Measurements from ENCODE around the gene GPS1. TPM values are rescaled to one million over a fixed set of nuclear protein-coding genes. Genes with fewer than 3 reads are reported as not detected.

The GPS1 gene
- total and polyA plus RNA-seq, 10 donors: 61.5 to 109 (median 68.9) TPM

DNA sequence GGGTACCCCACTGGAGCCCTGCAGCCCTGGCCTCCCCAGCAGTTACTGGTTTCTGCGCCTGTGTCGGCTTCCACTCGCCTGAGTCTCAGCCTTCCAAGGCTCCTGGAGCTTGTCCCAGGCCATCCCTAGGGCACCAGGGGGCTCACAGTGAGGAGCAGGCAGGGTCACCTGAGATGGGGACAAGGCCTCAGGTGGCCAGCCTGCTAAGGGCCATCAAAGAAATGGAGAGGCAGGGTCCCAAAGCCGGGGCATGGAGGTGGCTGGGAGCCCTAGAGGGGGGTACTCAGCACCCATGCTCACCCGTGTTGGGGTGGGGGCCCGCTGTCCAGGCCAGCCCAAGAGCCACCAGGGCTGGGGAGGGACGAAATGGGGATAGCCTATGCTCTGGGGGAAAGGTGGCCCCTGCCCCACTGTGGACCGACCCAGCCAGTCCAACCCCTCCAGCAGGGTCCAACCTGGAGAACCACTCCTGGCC is 45.0 kb downstream of the GPS1 start:
- Histone ChIP-seq H3K27me3 (replicated peaks in 1 of 7) (no peaks in the 10 kb centered on the region), H3K9me3 (no peaks in the 10 kb centered on the region), H3K36me3 (peaks cover 0 to 45% (median 33%) of the 10 kb centered on the region in 6 donors), H3K4me3 (peak overlapping the region; percentile 58 to 97 (median 78)), H3K27ac (peak overlapping the region in 3 of 8 donors; percentile 96 to 99 (median 97)), H3K4me1 (peaks cover 20 to 55% (median 41%) of the 10 kb centered on the region in 6 donors)
- no peak for TF ChIP-seq CTCF (IDR thresholded peaks at IDR 0.05 in 8 of 11, conservative IDR thresholded peaks at IDR 0.05 in 3 of 11)
- no peak for TF ChIP-seq POLR2A (IDR thresholded peaks at IDR 0.05)
- TF ChIP-seq POLR2AphosphoS5 (IDR thresholded peaks at IDR 0.05): no peak
- WGBS, 5 donors: 51 to 81% (median 78%) methylated on average over 5 to 8 of the region's 8 CpGs
- intact Hi-C loops (cut with DNase I; ENCODE audit: low total_unique reads): no loop called here
- DNase-seq: no peak

DNA sequence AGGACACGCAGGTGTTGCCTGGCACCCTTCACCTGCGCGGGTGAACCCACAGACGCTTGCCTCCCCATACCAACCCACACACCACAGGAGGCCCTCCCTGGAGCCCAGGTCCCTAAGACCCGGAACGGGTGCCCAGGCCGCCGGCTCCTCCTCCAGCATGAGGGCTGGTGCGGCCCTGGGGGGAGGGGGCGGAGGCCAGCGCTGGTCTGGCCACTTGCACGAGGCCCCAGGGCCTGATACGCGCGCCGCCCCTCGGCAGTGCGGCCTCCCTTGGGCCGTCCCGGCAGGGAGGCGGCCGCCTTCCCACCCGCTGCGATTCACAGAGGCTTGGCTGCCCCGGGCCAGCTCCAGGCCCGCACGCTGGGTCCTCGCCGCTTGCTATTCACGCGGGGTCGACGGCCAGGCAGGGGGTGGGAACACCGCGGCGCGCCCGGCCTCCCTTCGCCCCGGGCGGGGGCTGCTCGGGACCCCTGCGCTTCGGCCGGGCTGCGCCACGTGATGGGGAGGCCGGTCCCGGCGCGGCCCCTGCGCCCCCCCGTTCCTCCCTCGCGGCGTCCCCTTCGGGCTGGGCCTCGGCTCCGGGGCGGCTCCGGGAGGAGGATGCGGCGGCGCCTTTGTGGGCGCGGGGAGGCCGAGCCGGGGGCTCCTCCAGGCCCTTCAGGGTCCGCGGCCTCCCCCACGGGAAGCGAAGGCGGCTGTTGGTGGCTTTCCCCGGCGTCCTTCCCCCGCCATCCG is 45.7 kb downstream of the GPS1 start:
- Histone ChIP-seq H3K27me3 (replicated peaks in 1 of 7) (no peaks in the 10 kb centered on the region), H3K4me3 (peak overlapping the region; percentile 58 to 97 (median 78)), H3K27ac (peak overlapping the region; percentile 67 to 99 (median 96)), H3K4me1 (peaks cover 20 to 60% (median 43%) of the 10 kb centered on the region in 6 donors), H3K9me3 (no peaks in the 10 kb centered on the region), H3K36me3 (peaks cover 0 to 39% (median 27%) of the 10 kb centered on the region in 6 donors)
- peak in 2 of 3 donors; percentile 44 to 58 for TF ChIP-seq POLR2AphosphoS5 (IDR thresholded peaks at IDR 0.05)
- no peak for TF ChIP-seq CTCF (IDR thresholded peaks at IDR 0.05 in 8 of 11, conservative IDR thresholded peaks at IDR 0.05 in 3 of 11)
- DNase-seq: peak; percentile 87
- intact Hi-C loops (cut with DNase I; ENCODE audit: low total_unique reads): no loop called here
- WGBS, 5 donors: 0 to 2% (median 1%) methylated on average over 23 to 77 of the region's 77 CpGs

DNA sequence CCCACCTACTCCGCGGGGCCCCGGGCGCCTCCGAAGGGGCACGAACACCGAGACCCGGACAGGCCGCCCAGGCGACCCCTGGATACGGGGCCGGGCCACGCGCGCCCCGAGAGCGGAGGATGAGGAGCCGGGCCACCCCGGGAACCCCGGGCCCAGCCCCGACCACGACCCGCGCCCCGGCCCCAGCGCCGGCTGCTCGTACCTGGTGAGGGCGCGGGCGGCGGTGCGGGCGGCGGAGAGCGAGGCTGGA is 46.1 kb downstream of the GPS1 start:
- intact Hi-C loops (cut with DNase I; ENCODE audit: low total_unique reads): no loop called here
- no peak for DNase-seq
- no peak for TF ChIP-seq POLR2A (IDR thresholded peaks at IDR 0.05)
- TF ChIP-seq POLR2AphosphoS5 (IDR thresholded peaks at IDR 0.05): no peak
- TF ChIP-seq CTCF (IDR thresholded peaks at IDR 0.05 in 8 of 11, conservative IDR thresholded peaks at IDR 0.05 in 3 of 11): no peak
- Histone ChIP-seq H3K27me3 (replicated peaks in 1 of 7) (no peaks in the 10 kb centered on the region), H3K4me1 (peaks cover 20 to 60% (median 43%) of the 10 kb centered on the region in 6 donors), H3K9me3 (no peaks in the 10 kb centered on the region), H3K4me3 (peak overlapping the region; percentile 58 to 97 (median 78)), H3K27ac (peak overlapping the region; percentile 67 to 99 (median 96)), H3K36me3 (peaks cover 0 to 34% (median 22%) of the 10 kb centered on the region in 6 donors)
- 0 to 1% (median 0%) methylated on average over 3 to 36 of the region's 36 CpGs; no CpG with 5 or more reads in 1 of the 5 donors for WGBS, 5 donors

GRCh38 chr17:82098169-82098938 is 46.7 kb downstream of the GPS1 start, which contains the start of gene FASN:
TSS of gene FASN (minus strand) at chr17:82098236. CDS start at chr17:82096445, 1,791 bp downstream.
- TF ChIP-seq CTCF (IDR thresholded peaks at IDR 0.05 in 8 of 11, conservative IDR thresholded peaks at IDR 0.05 in 3 of 11) (peak in 7 of 11 experiments; percentile 24 to 57 (median 41)), POLR2AphosphoS5 (IDR thresholded peaks at IDR 0.05) (peak; percentile 79 to 88 (median 88)), POLR2A (IDR thresholded peaks at IDR 0.05) (peak; percentile 75 to 97 (median 88))
- intact Hi-C loops (cut with DNase I; ENCODE audit: low total_unique reads): no loop called here
- Histone ChIP-seq H3K27ac (peak within 1 kb of the TSS; percentile 89 to 99 (median 96)), H3K4me1 (peaks cover 20 to 60% (median 43%) of the 10 kb centered on the region in 6 donors), H3K27me3 (replicated peaks in 1 of 7) (no peaks in the 10 kb centered on the region), H3K4me3 (peak within 1 kb of the TSS; percentile 58 to 97 (median 78)), H3K36me3 (peaks cover 0 to 29% (median 17%) of the 10 kb centered on the region in 6 donors), H3K9me3 (no peaks in the 10 kb centered on the region)
- 0 to 1% (median 0%) methylated on average over 47 to 124 of the region's 124 CpGs for WGBS, 5 donors
- DNase-seq: peak; percentile 97

Measured in spleen (tissue), 11 donors.